GM12892 (cell line): ENCODE results near the gene TMPRSS3.

Source experiments
- POLR2A ChIP-seq: IDR thresholded peaks from 2 replicates; pipeline ENCODE4 v1.6.1; 2011; ENCODE audit warnings: low read depth, low read length, control low read depth
- POLR2AphosphoS5 ChIP-seq: IDR thresholded peaks from 2 replicates; pipeline ENCODE4 v1.6.1; 2011; ENCODE audit warnings: low read depth, low read length, control low read depth

DNA sequence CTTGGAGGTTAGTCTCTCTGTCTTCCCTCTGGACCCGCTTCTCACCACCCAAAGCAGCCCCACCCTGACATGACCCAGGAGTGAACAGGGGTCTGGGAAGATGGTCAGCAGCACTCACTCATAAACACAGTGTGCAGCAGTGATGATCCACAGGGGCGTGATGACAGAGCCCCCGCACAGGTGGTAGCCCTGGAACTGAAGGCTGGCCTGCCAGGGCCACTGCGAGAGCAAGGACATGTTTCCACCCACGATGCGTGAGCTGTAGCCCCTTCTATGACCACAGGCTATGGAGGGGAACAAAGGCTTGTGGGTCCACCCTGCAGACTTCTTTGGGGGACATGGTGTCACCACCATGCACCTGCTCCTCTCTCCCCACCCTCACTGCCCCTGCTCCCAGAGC, 12.9 kb downstream of the TMPRSS3 start:
- TF ChIP-seq POLR2AphosphoS5 (no peak), POLR2A (no peak)
